ENCODE measurements around the gene TMPRSS6.

The TMPRSS6 gene

GRCh38 chr22:37070334-37070733 lies 39.2 kb downstream of the TMPRSS6 start:
- TF ChIP-seq CTCF (IDR thresholded peaks at IDR 0.05; ENCODE audit: extremely low read depth, missing control alignments) = no peak
- no peak for DNase-seq (ENCODE audit: low spot score)

GRCh38 chr22:37069719-37070118 lies 39.8 kb downstream of the TMPRSS6 start:
- no peak for DNase-seq (ENCODE audit: low spot score)
- TF ChIP-seq CTCF (IDR thresholded peaks at IDR 0.05; ENCODE audit: extremely low read depth, missing control alignments) = no peak

GRCh38 chr22:37069319-37069718 lies 40.2 kb downstream of the TMPRSS6 start:
- TF ChIP-seq CTCF (IDR thresholded peaks at IDR 0.05; ENCODE audit: extremely low read depth, missing control alignments) = no peak
- no peak for DNase-seq (ENCODE audit: low spot score)

GRCh38 chr22:37068859-37069258 lies 40.7 kb downstream of the TMPRSS6 start:
- no peak for TF ChIP-seq CTCF (IDR thresholded peaks at IDR 0.05; ENCODE audit: extremely low read depth, missing control alignments)
- no peak for DNase-seq (ENCODE audit: low spot score)

- no peak for TF ChIP-seq CTCF (IDR thresholded peaks at IDR 0.05; ENCODE audit: extremely low read depth, missing control alignments)
- DNase-seq (ENCODE audit: low spot score) = no peak
Measured at GRCh38 chr22:37067428-37067827, 42.1 kb downstream of the TMPRSS6 start.

- DNase-seq (ENCODE audit: low spot score) = no peak
- TF ChIP-seq CTCF (IDR thresholded peaks at IDR 0.05; ENCODE audit: extremely low read depth, missing control alignments) = no peak
Measured at GRCh38 chr22:37065961-37066360, 43.6 kb downstream of the TMPRSS6 start.

- no peak for DNase-seq (ENCODE audit: low spot score)
- TF ChIP-seq CTCF (IDR thresholded peaks at IDR 0.05; ENCODE audit: extremely low read depth, missing control alignments) = no peak
Measured at GRCh38 chr22:37065180-37065579, 44.3 kb downstream of the TMPRSS6 start.

Measured in GM20000 (cell line).